Parathyroid adenoma (tissue), 2 donors: Measurements from ENCODE around the gene GDF10.

Source experiments
- H2AFZ ChIP-seq: fragments of 300-600 bp; sonication (generic); one replicate; pipeline ENCODE4 v1.7.0; 2017; ENCODE audit warnings: antibody characterized with exemption, mild to moderate bottlenecking
- H3K27ac ChIP-seq: fragments of 300-600 bp; sonication (generic); one replicate; pipeline ENCODE4 v1.7.0; 2017
- H3K27me3 ChIP-seq: fragments of 300-600 bp; sonication (generic); one replicate; pipeline ENCODE4 v1.7.0; 2017; ENCODE audit warnings: low read length; ENCODE audit not compliant: control insufficient read depth, insufficient read depth
- H3K36me3 ChIP-seq: fragments of 300-600 bp; sonication (generic); one replicate; pipeline ENCODE4 v1.7.0; 2017; ENCODE audit warnings: low read length; ENCODE audit not compliant: control insufficient read depth, insufficient read depth
- H3K4me1 ChIP-seq: fragments of 300-600 bp; sonication (generic); one replicate; pipeline ENCODE4 v1.7.0; 2017; ENCODE audit warnings: control low read depth
- H3K4me2 ChIP-seq: fragments of 300-600 bp; sonication (generic); one replicate; pipeline ENCODE4 v1.7.0; 2017; ENCODE audit warnings: low read length
- H3K4me3 ChIP-seq: fragments of 300-600 bp; sonication (generic); one replicate; pipeline ENCODE4 v1.7.0; 2017; ENCODE audit warnings: low read depth, low read length
- H3K79me2 ChIP-seq: fragments of 300-600 bp; sonication (generic); one replicate; pipeline ENCODE4 v1.7.0; 2017; ENCODE audit warnings: control low read depth
- H3K9ac ChIP-seq: fragments of 300-600 bp; sonication (generic); one replicate; pipeline ENCODE4 v1.7.0; 2017; ENCODE audit warnings: mild to moderate bottlenecking
- H3K9me3 ChIP-seq: fragments of 300-600 bp; sonication (generic); one replicate; pipeline ENCODE4 v1.7.0; 2017; ENCODE audit warnings: low read length; ENCODE audit not compliant: control insufficient read depth
- CTCF ChIP-seq: fragments of 300-600 bp; sonication (generic); IDR thresholded peaks from one replicate; pipeline ENCODE4 v1.7.0; 2017; ENCODE audit warnings: antibody characterized with exemption, mild to moderate bottlenecking
- donor health status: primary hyperparathyroidism.

Gene GDF10

GRCh38 chr10:47319784-47320183 is 19.8 kb downstream of the GDF10 start:
- Histone ChIP-seq H3K4me1 (no peaks in the 10 kb centered on the region), H3K36me3 (no peaks in the 10 kb centered on the region), H3K4me3 (no peak overlapping the region), H3K27ac (no peak overlapping the region), H3K9me3 (no peaks in the 10 kb centered on the region), H3K27me3 (no peaks in the 10 kb centered on the region), H2AFZ (no peak overlapping the region), H3K4me2 (no peak overlapping the region), H3K79me2 (no peaks in the 10 kb centered on the region), H3K9ac (no peak overlapping the region)
- no peak for TF ChIP-seq CTCF

GRCh38 chr10:47320812-47321211 is 20.8 kb downstream of the GDF10 start:
- Histone ChIP-seq H3K9ac (no peak overlapping the region), H3K4me2 (no peak overlapping the region), H3K9me3 (no peaks in the 10 kb centered on the region), H3K79me2 (no peaks in the 10 kb centered on the region), H3K4me3 (no peak overlapping the region), H2AFZ (no peak overlapping the region), H3K27me3 (no peaks in the 10 kb centered on the region), H3K4me1 (no peaks in the 10 kb centered on the region), H3K36me3 (no peaks in the 10 kb centered on the region), H3K27ac (no peak overlapping the region)
- no peak for TF ChIP-seq CTCF

GRCh38 chr10:47321521-47322195 is 21.7 kb downstream of the GDF10 start:
- H3K27ac ChIP-seq, result no peak overlapping the region
- H3K4me1 ChIP-seq, result no peaks in the 10 kb centered on the region
- H3K4me2 ChIP-seq, result no peak overlapping the region
- H2AFZ ChIP-seq, result no peak overlapping the region
- no peak for TF ChIP-seq CTCF
- H3K9ac ChIP-seq, result no peak overlapping the region
- H3K79me2 ChIP-seq, result no peaks in the 10 kb centered on the region
- H3K4me3 ChIP-seq, result no peak overlapping the region
- H3K27me3 ChIP-seq, result no peaks in the 10 kb centered on the region
- no peaks in the 10 kb centered on the region for H3K9me3 ChIP-seq
- H3K36me3 ChIP-seq, result no peaks in the 10 kb centered on the region

- H3K4me1 ChIP-seq, result no peaks in the 10 kb centered on the region
- H3K4me3 ChIP-seq, result no peak within 1 kb of the TSS
- no peaks in the 10 kb centered on the region for H3K79me2 ChIP-seq
- no peak within 1 kb of the TSS for H3K4me2 ChIP-seq
- H3K27ac ChIP-seq, result no peak within 1 kb of the TSS
- no peaks in the 10 kb centered on the region for H3K36me3 ChIP-seq
- TF ChIP-seq CTCF, result no peak
- no peaks in the 10 kb centered on the region for H3K27me3 ChIP-seq
- no peaks in the 10 kb centered on the region for H3K9me3 ChIP-seq
- no peak within 1 kb of the TSS for H2AFZ ChIP-seq
- no peak within 1 kb of the TSS for H3K9ac ChIP-seq
These were observed 22.5 kb downstream of the GDF10 start, which contains the start of gene GDF2 for GRCh38 chr10:47322300-47323061. Gene GDF2 (plus strand): TSS chr10:47322454. CDS start chr10:47322669, 215 bp downstream.
